DOHH2 (cell line): ENCODE data around the gene CYP1A1.

Source experiments
- CTCF ChIP-seq: fragments of 200-600 bp; sonication (generic); IDR thresholded peaks from one replicate; pipeline ENCODE4 v1.5.1; 2014; ENCODE audit warnings: antibody characterized with exemption, mild to moderate bottlenecking, low read depth, low read length; ENCODE audit not compliant: poor library complexity, severe bottlenecking
- EZH2phosphoT487 ChIP-seq: fragments of 200-600 bp; sonication (generic); IDR thresholded peaks from 2 replicates; pipeline ENCODE4 v1.6.1; 2017; ENCODE audit warnings: borderline replicate concordance, mild to moderate bottlenecking, antibody characterized with exemption, low read length, moderate library complexity, mixed read lengths

DNA sequence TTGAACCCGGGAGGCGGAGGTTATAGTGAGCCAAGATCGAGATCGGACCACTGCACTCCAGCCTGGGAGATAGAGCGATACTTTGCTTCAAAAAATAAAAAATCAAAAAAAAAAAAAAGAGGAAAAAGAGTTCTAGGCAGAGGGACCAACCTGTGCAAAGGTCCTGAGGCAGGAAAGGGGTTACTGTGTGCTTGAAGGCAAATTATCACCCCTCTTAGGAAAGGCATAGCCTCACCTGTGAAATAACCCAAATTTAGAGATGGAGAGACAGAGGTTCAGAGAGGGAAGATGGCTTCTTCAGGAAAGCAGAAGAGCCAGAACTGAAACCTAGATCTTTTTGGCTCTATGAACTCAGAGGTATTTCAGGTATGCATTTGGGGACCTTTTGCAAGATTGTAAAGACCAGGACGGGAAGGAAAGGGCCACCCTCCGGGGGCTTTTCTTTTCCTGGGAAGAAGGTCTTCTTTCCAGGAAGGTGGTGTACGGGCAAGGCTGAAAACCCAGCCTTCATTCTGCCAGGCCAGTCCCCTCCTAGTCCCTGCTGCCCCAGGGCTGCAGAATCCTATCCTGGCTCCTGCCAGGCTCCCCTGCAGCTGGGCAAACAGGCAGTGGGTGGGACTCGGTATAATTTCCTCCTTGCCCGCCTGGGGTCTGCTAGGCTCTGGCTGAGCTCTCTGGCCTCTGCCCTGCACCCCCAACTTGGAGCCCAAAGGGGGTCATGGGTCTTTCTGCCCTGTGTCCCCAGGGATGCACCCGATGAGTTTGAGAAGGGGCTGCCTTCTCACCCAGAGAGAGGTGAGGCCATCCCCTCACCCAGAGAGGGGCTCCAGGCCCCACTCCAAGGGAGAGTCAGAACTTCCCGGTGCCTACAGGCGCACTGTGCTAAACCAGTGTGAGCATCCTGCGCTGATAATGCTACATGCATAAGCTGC, 42.1 kb upstream of the CYP1A1 start:
- TF ChIP-seq CTCF = no peak
- no peak for TF ChIP-seq EZH2phosphoT487
